ENCODE measurements around the gene GRIK4. TPM values are rescaled to one million over a fixed set of nuclear protein-coding genes. Genes with fewer than 3 reads are reported as not detected.

GRIK4 gene
- total RNA-seq, 1 experiment from 2014 or later, result not detected

DNA sequence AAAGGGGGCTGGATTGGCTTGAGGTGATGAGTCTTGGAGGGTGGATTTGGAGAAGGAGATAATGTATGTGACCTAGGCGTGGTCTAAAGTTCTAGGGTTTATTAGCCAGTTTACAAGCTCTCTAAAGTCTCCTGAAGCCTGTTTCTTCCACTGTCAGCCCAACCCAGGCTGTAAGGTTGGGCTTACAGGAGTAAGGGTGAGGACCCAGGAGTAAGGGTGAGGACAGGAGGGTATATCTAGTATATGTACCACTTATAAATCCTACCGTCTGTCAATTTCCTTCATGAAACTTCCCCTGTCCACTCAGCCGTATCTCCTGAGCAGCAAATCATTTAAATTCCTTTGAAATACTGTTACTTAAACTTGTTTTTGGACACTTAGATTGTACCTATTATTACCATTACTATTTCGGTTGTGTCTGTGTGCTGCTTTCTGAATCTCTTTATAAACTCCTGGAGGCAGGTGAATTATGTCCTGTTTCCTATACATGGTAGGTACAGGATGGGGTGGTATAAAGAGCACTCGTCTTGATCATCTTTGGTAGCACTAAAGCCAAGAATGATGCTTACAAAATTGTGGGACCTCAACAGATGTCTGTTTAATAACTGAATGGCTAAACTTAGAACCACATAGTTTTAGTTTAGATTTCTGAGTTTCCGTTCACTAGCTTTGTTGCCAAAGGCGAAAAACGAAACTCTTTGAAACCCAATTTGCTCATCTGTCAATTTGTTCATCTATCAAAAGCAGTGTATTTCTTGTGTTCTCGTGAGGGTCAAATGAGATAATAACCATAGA, 192.0 kb downstream of the GRIK4 start:
- no peak for DNase-seq (ENCODE audit: low read depth)

GRCh38 chr11:120704256-120704750, 192.8 kb downstream of the GRIK4 start:
- DNase-seq (ENCODE audit: low read depth), result no peak

DNA sequence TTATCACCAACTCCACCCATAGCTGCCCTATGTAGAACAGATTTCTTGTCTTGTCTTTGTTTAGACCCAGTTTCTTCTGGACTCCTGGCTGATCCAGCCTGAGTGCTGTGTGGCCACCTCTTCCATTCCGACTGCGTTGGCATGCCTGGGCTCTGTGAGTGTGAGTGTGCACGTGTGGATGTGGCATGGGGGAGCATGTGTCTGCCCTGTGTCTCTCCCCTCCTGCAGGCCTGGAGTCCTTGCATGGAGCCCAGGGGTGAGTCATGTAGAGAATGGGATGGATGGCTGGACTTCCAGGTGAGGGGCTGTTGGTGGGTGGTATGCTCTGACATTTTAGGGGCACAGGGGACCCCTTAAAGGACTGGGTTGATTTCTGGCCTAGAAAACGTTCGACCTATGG, 194.7 kb downstream of the GRIK4 start:
- DNase-seq (ENCODE audit: low read depth), result no peak

DNA sequence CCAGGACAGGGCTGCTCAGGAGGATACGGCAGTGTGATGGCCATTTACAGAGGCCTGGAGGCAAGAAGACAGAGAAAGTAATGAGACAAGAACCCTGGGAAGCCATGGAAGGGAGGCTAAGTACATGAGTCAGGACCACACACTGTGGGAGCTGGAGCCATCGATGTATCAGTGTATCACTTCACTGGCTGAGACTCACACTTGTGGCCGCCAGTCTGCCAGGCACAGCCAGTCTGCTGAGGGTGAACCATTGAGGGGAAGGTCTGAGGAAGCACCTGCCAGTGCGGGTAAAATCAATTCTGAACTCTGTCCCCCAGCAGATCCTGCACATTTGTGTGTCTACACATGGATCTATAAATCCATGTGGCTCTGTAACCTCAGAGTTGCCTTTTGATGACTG, 195.6 kb downstream of the GRIK4 start:
- no peak for DNase-seq (ENCODE audit: low read depth)

DNA sequence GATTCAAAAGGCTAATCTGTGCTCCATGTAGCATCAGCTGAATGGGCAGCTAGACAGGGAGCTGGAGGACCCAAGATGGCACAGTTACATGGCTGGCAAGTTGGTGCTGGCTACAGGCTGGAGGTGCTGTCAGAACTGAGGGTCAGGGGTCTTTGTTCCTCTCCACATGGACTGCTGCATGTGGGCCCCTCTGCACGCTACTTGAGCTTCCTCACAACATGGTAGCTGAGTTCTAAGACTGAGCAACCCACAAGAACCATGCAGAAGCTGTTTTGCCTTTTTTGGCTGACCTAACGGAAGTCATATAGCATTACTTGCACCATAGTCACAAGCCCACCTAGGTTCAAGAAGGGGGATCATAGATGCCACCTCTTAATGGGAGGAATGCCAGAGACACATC, 196.1 kb downstream of the GRIK4 start:
- no peak for DNase-seq (ENCODE audit: low read depth)

DNA sequence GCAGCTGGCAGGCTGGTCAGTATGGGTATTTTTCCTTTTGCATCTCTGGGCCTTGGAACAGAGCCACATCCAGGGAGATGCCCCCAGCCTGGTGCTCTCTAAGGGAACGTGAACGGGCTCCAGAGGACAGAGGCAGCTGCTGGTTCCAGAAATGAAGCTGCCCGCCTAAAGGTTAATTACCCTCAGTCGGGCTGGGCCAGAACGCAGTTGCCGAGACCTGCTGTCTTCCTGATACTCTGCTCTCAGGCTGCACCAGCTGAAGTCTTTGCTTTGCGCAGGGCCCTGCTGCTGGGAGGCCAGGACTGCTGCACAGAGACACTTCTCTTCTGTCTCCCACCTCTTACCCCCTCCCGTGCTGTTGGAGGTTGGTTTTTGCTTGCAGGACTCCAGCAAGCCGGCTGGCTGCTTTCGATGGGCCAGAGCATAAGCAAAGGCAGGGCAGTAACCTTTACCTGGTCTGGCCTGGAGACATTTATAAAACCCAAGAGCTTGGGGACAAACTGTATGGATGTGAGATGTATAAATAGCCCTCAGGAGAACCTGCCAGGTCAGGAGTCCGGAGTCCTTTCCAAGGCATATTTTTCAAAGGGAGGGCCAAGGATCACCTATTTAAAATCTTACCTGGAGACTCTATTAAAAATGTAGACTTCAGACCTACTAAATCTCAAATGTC, 197.1 kb downstream of the GRIK4 start:
- no peak for DNase-seq (ENCODE audit: low read depth)

DNA sequence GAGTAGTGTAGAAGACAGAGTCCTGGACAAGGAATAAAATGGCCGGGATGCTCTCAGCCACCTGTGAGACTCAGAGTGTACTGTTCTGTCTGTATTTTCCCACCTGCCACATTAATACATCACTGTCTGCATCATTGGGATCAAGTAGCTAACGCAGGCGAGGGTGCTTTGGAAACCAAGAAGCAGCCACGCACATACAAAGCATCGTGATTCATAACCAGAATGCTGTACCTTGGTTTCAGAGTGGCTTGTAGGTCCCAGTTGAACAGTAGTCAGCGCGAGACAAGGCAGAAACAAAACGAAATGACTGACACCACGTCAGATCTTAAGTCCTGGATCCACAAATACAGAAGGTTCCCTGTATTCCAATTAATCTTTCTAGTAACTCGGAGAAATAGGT, 198.3 kb downstream of the GRIK4 start:
- DNase-seq (ENCODE audit: low read depth), result no peak

GRCh38 chr11:120710354-120711131, 199.0 kb downstream of the GRIK4 start:
- DNase-seq (ENCODE audit: low read depth), result peak; percentile 91

DNA sequence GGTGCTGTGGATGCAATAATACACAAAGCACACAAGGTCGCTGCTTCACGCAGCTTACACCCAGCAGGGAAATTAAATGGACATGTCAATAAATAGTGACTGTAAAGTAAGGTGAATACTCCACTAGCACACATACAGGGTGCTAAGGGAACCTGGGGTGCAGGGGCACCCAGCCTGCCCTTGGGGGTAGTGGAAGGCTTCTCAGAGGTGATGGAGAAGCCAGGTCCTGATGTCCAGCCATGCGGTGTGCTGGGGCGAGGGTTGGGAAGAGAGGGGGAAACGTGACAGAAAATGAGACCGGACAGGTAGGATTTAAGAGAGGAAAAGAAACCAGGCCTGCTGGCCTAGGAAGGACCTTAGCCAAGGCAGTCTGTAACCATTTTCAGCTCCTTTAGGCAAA, 200.5 kb downstream of the GRIK4 start:
- DNase-seq (ENCODE audit: low read depth), result no peak

DNA sequence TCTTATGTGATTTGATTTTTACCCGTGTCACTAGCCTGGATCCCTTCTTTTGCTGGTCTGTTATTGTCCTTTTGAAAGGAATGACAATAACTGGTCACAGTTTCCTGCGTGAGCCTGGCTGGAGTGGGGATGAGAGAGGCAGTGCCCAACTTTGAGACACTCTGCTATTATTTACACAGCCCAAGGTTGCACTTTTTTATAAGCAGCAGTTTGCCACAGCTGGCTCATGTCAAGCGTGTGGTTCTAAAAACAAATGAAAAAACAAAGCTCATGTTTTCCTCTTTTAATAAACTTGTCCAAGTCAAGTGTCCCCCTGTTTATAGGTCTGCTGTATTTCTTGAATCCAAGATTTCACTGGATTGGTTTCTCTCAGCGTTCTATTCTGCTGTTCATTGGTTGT, 201.3 kb downstream of the GRIK4 start:
- DNase-seq (ENCODE audit: low read depth), result no peak

GRCh38 chr11:120713296-120713695, 201.7 kb downstream of the GRIK4 start:
- DNase-seq (ENCODE audit: low read depth), result no peak

GRCh38 chr11:120714438-120714837, 202.9 kb downstream of the GRIK4 start:
- DNase-seq (ENCODE audit: low read depth), result peak; percentile 69

DNA sequence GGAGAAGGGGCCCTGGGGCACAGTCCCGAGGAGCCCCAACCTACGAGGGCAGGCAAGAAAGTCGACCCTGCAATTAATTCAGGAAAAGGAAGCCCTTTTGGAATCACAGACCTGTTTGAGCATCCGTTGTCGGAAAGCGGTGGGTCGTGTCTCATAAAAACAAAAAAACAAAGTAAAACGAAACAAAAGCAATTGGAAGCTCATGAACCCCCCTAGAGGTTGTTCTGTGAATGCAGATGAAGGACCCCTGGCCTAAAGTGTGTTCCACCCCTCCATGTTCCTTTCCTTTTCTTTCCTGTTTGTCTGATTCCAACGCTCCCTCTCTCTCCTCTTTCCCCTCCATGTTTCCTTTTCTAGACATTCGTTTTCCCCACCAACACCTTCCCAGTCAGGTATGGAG, 203.7 kb downstream of the GRIK4 start:
- DNase-seq (ENCODE audit: low read depth), result no peak

- DNase-seq (ENCODE audit: low read depth), result no peak
These were observed 205.5 kb downstream of the GRIK4 start for GRCh38 chr11:120717042-120717441.

GRCh38 chr11:120717623-120718022, 206.1 kb downstream of the GRIK4 start:
- DNase-seq (ENCODE audit: low read depth), result no peak

DNA sequence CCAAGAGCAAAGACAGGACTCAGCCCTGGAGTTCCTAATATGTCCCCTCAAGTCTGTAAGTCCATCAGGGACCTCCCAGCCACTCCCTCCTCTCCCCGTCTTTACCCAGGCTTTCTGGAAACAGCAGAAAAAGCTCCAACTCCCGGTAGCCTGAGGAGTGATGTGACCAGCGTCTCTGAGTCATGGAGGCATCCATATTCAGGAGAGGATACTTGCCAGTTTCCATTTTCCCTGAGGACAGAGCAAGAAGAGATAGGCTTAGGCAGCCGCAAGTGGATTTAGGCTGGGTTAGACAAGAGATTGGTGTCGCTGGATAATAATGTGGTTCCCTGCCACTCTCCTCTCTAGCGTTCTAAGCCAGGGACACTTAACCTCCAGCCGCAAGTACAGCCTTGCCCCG, 206.6 kb downstream of the GRIK4 start:
- no peak for DNase-seq (ENCODE audit: low read depth)

DNA sequence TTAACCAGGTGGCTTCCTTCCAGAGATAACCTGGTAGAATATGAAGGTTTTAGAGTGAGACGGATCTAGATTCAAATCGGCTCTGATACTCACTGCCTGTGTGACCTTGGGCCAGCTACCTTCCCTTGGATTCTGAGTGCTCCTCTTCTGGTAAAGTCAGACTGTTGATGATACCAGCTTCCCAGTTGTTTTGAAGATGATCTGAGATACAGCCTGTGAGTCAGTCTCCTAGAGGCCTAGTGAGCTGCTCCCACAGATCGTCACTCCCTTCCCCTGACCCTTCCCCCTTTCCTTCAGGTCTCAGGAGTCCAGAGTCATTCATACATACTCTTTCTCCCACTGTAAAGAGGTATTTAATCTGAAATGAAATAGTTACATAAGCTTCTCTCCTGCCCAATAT, 207.8 kb downstream of the GRIK4 start:
- peak; percentile 31 for DNase-seq (ENCODE audit: low read depth)

GRCh38 chr11:120720760-120721159, 209.2 kb downstream of the GRIK4 start:
- no peak for DNase-seq (ENCODE audit: low read depth)

DNA sequence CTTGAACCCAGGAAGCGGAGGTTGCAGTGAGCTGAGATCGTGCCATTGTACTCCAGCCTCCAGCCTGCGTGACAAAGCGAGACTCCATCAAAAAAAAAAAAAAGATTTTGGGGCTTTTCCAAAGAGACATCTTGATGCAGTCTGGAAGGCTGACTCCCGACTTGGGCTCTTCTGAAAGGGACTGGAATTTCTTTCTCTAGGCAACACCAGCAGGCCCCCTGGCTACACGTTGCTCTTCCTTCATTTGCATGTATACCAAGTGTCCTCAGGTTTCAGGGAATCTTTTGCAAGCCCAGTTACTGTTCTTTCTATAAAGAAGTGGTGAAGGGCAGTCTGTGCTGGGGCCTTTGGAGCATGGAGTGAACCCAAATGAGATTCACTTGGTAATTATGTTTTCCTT, 211.0 kb downstream of the GRIK4 start:
- DNase-seq (ENCODE audit: low read depth), result no peak

DNA sequence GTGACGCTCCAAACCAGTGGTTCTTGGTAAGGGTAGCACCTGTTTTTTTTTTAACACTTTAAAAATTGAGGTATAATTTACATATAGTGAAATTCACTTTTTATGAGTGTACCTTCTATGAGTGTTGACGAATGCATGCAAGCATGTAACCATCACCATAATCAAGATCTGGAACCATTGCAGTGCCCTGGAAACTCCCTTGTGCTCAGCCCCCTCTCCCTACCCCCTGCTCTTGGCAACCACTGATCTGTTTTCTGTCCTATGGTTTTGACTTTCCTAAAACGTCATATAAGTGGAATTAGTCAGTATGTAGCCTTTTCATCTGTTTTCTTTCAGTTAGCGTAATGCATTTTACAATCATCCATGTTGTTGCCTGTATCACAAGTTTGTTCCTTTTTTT, 212.2 kb downstream of the GRIK4 start:
- no peak for DNase-seq (ENCODE audit: low read depth)

DNA sequence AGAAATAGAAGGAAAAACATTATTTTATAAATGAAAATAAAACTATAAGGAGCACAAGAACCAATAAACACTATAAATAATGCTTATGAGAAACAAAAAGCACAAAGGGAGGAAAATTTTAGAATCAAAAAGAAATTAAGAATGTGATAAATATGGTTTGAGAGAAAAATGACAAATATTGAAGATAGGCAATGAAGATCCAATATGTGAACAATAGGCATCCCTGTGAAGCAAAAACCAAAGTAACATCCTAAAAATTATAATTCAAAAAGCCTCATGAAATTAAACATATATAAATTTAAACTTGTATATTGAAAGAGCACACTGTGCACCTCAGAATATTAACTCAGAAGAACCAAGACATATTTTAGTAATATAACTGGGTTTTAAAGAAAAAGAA, 216.2 kb downstream of the GRIK4 start:
- no peak for DNase-seq (ENCODE audit: low read depth)

DNA sequence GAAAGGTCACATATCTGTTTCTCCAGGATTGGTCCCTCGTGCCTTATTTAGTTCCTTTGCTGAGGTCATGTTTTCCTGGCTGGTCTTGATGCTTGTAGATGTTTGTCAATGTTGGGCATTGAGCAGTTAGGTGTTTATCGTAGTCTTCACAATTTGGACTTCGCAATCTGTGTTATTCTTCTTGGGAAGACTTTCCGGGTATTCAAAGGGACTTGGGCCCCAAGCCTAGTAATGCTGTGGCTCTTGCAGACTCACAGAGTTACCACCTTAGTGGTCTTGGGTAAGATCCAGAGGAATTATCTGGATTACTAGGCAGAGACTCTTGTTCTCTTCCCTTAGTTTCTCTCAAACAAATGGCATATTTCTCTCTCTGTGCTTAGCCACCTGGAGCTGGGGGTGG, 223.5 kb downstream of the GRIK4 start:
- no peak for DNase-seq (ENCODE audit: low read depth)
